ENCODE results near the gene SUV39H1. TPM values are rescaled to one million over a fixed set of nuclear protein-coding genes. Genes with fewer than 3 reads are reported as not detected.

SUV39H1 gene
- total and polyA plus RNA-seq, 5 experiments from 2014 or later, result 9.4 to 13.9 (median 9.8) TPM

DNA sequence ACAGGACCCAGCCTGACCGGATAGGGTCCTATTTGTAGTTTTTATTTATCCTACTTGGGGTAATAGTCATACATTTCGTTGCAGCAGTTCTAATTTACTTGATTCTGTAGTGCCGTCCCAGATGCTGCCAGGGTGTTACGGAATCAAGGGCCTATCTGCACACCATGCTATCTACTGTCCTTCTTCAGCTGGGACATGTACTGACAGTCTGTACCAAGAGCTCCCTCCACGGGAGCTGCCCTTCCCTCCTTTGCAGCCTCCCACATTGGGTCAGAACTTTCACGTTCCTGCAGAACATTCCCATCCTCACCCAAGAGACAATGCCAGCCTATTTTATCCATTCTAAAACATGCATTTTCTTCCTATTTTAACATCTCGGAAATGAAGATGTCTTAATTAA lies 6.7 kb downstream of the SUV39H1 start:
- Mint-ChIP-seq H3K9me3 (no peaks in the 10 kb centered on the region), H3K27me3 (no peaks in the 10 kb centered on the region), H3K36me3 (peaks cover 0 to 44% (median 0%) of the 10 kb centered on the region in 3 donors), H3K27ac (peak overlapping the region in 1 of 10 donors; percentile 57), H3K4me3 (no peak overlapping the region), H3K4me1 (peaks cover 6 to 32% (median 10%) of the 10 kb centered on the region in 4 donors)
- POLR2A ChIA-PET, result no interaction called here
- DNase-seq (no peak), ATAC-seq (no peak)

DNA sequence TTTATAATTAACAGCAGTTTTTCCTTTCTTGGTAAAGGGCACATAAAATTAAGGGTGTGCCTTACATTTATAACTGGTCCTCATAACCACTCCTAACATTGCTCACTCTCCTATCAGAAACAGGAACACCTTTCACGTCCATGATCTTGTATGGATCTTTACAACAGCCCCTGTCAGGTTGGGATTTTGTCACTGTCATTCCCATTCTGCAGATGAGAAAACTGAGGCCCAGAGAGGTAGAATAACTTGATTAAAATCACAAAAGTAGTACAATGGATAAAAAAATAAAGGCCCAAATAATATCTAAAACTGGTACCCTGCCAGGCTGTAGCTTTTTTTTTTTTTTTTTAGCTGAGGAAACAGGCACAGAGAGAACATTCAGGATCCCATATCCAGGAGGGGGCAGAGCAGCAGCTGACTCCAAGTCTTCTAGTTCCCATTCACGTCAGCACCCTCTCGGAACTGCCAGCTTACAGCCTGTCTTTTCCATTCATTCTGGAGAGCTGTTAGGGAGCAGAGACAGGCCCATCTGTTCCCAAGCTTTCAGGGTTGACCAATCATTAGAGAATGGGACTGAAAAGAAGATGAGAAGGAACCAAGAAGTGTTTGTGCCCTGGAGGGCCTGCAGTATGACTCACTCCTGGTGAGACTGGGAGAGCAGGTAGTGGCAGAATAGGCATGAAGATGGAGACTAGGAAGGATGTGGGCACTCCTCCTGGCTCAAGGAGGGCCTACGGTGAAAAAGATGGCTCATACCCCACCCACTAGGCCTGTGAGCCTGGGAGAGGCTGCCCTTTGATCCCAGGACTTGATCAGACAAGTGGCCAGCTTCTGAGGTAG lies 7.3 kb downstream of the SUV39H1 start:
- DNase-seq (no peak), ATAC-seq (no peak)
- Mint-ChIP-seq H3K27ac (peak overlapping the region in 2 of 10 donors; percentile 34 to 60), H3K36me3 (peaks cover 0 to 47% (median 0%) of the 10 kb centered on the region in 3 donors), H3K4me1 (peaks cover 10 to 36% (median 10%) of the 10 kb centered on the region in 4 donors), H3K27me3 (no peaks in the 10 kb centered on the region), H3K9me3 (no peaks in the 10 kb centered on the region), H3K4me3 (no peak overlapping the region)
- POLR2A ChIA-PET, result no interaction called here

GRCh38 chrX:48705871-48706270 lies 9.3 kb downstream of the SUV39H1 start:
- no peak for DNase-seq
- POLR2A ChIA-PET, result no interaction called here
- Mint-ChIP-seq H3K4me3 (no peak overlapping the region), H3K27ac (peak overlapping the region in 1 of 10 donors; percentile 37), H3K36me3 (peaks cover 0 to 34% (median 0%) of the 10 kb centered on the region in 3 donors), H3K9me3 (no peaks in the 10 kb centered on the region), H3K27me3 (no peaks in the 10 kb centered on the region), H3K4me1 (peaks cover 7 to 36% (median 15%) of the 10 kb centered on the region in 4 donors)
- ATAC-seq, result no peak

DNA sequence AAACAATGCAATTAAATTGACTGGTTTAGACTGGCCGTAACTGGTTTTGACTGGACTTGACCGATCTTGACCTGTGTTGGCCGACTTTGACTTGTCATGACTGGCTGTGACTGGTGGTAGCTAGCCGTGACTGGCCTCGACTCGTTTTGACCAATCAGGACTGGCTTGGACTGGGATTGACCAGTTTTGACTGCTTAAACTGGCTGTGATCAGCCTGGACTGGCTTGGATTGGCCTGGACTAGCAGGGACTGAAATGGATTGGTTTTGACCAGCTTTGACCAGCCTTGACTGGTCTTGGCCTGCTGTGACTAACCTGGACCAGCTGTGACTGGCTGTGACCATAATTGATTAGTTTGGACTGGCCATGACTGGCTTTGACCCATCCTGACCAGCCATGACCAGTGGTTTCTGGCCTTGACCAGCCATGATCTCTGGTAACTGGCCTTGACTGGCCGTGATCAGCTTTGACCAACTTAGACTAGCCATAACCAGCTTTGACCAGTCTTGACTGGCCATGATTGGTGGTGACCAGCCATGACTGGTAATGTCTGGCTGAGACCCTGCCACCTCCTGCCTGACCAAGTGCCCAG lies 13.1 kb downstream of the SUV39H1 start:
- peaks cover 0 to 24% (median 0%) of the 10 kb centered on the region in 3 donors for H3K36me3 Mint-ChIP-seq
- no peaks in the 10 kb centered on the region for H3K27me3 Mint-ChIP-seq
- POLR2A ChIA-PET, result interaction anchor here (2.1 kb wide), 1 partner anchor 13 kb away, joined by 7 read pairs; the partner anchor contains the start of gene SUV39H1
- peaks cover 36 to 57% (median 48%) of the 10 kb centered on the region in 4 donors for H3K4me1 Mint-ChIP-seq
- no peaks in the 10 kb centered on the region for H3K9me3 Mint-ChIP-seq
- ATAC-seq, result no peak
- no peak for DNase-seq
- no peak overlapping the region for H3K4me3 Mint-ChIP-seq
- H3K27ac Mint-ChIP-seq, result no peak overlapping the region

- Mint-ChIP-seq H3K4me1 (peaks cover 49 to 69% (median 64%) of the 10 kb centered on the region in 4 donors), H3K27me3 (no peaks in the 10 kb centered on the region), H3K36me3 (peaks cover 0 to 20% (median 0%) of the 10 kb centered on the region in 3 donors), H3K4me3 (peak overlapping the region in 8 of 10 donors; percentile 7 to 78 (median 40)), H3K27ac (peak overlapping the region; percentile 79 to 97 (median 90)), H3K9me3 (no peaks in the 10 kb centered on the region)
- DNase-seq (no peak), ATAC-seq (no peak)
- POLR2A ChIA-PET, result interaction anchor here (0.7 to 1.0 kb wide), 4 partner anchors 26 to 90 kb away, joined by 3 to 6 read pairs (median 3); partner anchors contain the start of gene WAS
These were observed 14.8 kb downstream of the SUV39H1 start for GRCh38 chrX:48711162-48711928.

- Mint-ChIP-seq H3K4me3 (peak overlapping the region in 9 of 10 donors; percentile 33 to 78 (median 69)), H3K9me3 (no peaks in the 10 kb centered on the region), H3K36me3 (peaks cover 0 to 15% (median 0%) of the 10 kb centered on the region in 3 donors), H3K27me3 (no peaks in the 10 kb centered on the region), H3K27ac (peak overlapping the region; percentile 79 to 97 (median 90)), H3K4me1 (peaks cover 53 to 75% (median 71%) of the 10 kb centered on the region in 4 donors)
- DNase-seq, result no peak
- ATAC-seq, result no peak
- POLR2A ChIA-PET, result interaction anchor here (0.7 to 1.0 kb wide), 3 partner anchors 25 to 89 kb away, joined by 3 to 6 read pairs (median 3); partner anchors contain the start of gene WAS
These were observed 15.5 kb downstream of the SUV39H1 start for GRCh38 chrX:48711929-48712505.

DNA sequence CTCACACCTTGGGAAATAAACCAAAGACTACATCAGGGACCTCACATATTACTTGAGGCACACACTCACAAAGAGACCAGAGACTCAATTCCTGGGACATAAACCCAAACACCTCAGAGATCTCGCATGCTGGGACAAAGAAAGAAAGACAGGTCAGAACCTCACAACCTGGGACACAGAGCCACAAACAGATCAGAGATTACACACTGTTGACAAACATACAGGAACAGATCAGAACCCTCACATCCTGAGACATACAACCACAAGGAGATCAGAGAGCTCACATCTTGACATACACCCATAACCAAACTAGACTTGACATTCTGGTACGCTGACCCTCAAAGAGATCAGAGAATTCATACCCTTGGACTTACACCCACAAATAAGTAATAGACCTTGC lies 17.3 kb downstream of the SUV39H1 start:
- peak overlapping the region; percentile 2 to 82 (median 70) for H3K4me3 Mint-ChIP-seq
- H3K27me3 Mint-ChIP-seq, result no peaks in the 10 kb centered on the region
- POLR2A ChIA-PET, result interaction anchor here (0.6 to 4.6 kb wide), 6 partner anchors 12 to 245 kb away, joined by 3 to 28 read pairs (median 8); partner anchors contain the start of genes SUV39H1 and WAS
- H3K9me3 Mint-ChIP-seq, result no peaks in the 10 kb centered on the region
- H3K36me3 Mint-ChIP-seq, result peaks cover 0 to 3% (median 0%) of the 10 kb centered on the region in 3 donors
- DNase-seq, result peak in 1 of 10 donors; percentile 40
- H3K4me1 Mint-ChIP-seq, result peaks cover 62 to 83% (median 81%) of the 10 kb centered on the region in 4 donors
- peak overlapping the region; percentile 79 to 97 (median 92) for H3K27ac Mint-ChIP-seq
- ATAC-seq, result peak; percentile 15 to 48

DNA sequence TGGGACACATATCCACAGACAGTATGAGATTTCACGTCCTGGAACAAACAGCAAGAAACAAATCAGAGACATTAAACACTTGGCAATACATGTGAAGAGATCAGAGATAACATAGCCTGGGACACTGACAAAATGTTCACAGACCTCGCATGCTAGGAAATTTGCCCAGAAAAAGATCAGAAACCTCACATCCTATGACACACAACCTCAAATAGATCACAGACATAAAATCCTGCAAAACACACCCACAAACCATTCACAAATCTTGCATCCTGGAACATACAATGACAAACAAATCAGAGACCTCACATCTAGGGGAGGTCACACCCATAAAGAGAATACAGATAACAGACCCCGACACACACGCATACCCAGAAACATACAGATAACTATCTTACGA lies 18.0 kb downstream of the SUV39H1 start:
- POLR2A ChIA-PET, result interaction anchor here (1.1 to 4.6 kb wide), 4 partner anchors 11 to 38 kb away, joined by 3 to 28 read pairs (median 11); partner anchors contain the start of gene SUV39H1
- peak overlapping the region; percentile 79 to 97 (median 92) for H3K27ac Mint-ChIP-seq
- peak overlapping the region in 9 of 10 donors; percentile 0 to 75 (median 57) for H3K4me3 Mint-ChIP-seq
- ATAC-seq (peak; percentile 41 to 46), DNase-seq (peak in 3 of 10 donors; percentile 45 to 68 (median 65))
- peaks cover 66 to 86% (median 85%) of the 10 kb centered on the region in 4 donors for H3K4me1 Mint-ChIP-seq
- H3K27me3 Mint-ChIP-seq, result no peaks in the 10 kb centered on the region
- no peaks in the 10 kb centered on the region for H3K9me3 Mint-ChIP-seq
- H3K36me3 Mint-ChIP-seq, result peaks cover 0 to 2% (median 0%) of the 10 kb centered on the region in 3 donors

GRCh38 chrX:48715072-48715471 lies 18.5 kb downstream of the SUV39H1 start:
- peaks cover 66 to 86% (median 85%) of the 10 kb centered on the region in 4 donors for H3K4me1 Mint-ChIP-seq
- POLR2A ChIA-PET, result interaction anchor here (2.6 to 4.6 kb wide), 2 partner anchors 11 to 22 kb away, joined by 11 to 28 read pairs; no protein-coding TSS in a partner anchor
- peak overlapping the region; percentile 78 to 97 (median 90) for H3K27ac Mint-ChIP-seq
- ATAC-seq (peak in 1 of 2 donors; percentile 6), DNase-seq (no peak)
- H3K4me3 Mint-ChIP-seq, result peak overlapping the region in 8 of 10 donors; percentile 11 to 75 (median 64)
- no peaks in the 10 kb centered on the region for H3K27me3 Mint-ChIP-seq
- H3K9me3 Mint-ChIP-seq, result no peaks in the 10 kb centered on the region
- peaks cover 0 to 2% (median 0%) of the 10 kb centered on the region in 3 donors for H3K36me3 Mint-ChIP-seq

GRCh38 chrX:48715876-48716502 lies 19.5 kb downstream of the SUV39H1 start:
- ATAC-seq, result peak in 1 of 2 donors; percentile 12
- Mint-ChIP-seq H3K27ac (peak overlapping the region; percentile 78 to 97 (median 90)), H3K4me1 (peaks cover 63 to 78% (median 76%) of the 10 kb centered on the region in 4 donors), H3K4me3 (peak overlapping the region in 9 of 10 donors; percentile 6 to 68 (median 32)), H3K9me3 (no peaks in the 10 kb centered on the region), H3K36me3 (peaks cover 0 to 2% (median 0%) of the 10 kb centered on the region in 3 donors), H3K27me3 (no peaks in the 10 kb centered on the region)
- POLR2A ChIA-PET, result interaction anchor here (1.7 to 4.6 kb wide), 2 partner anchors 21 to 39 kb away, joined by 5 to 28 read pairs; no protein-coding TSS in a partner anchor
- peak in 3 of 10 donors; percentile 12 to 25 (median 19) for DNase-seq

- Mint-ChIP-seq H3K9me3 (no peaks in the 10 kb centered on the region), H3K27me3 (no peaks in the 10 kb centered on the region), H3K27ac (no peak overlapping the region), H3K4me1 (peaks cover 33 to 48% (median 44%) of the 10 kb centered on the region in 4 donors), H3K4me3 (no peak overlapping the region), H3K36me3 (no peaks in the 10 kb centered on the region)
- POLR2A ChIA-PET, result interaction anchor here (0.6 to 3.1 kb wide), 2 partner anchors 17 to 36 kb away, joined by 3 to 25 read pairs; no protein-coding TSS in a partner anchor
- DNase-seq, result peak in 1 of 10 donors; percentile 17
- ATAC-seq, result no peak
These were observed 23.4 kb downstream of the SUV39H1 start for GRCh38 chrX:48719958-48720357.
